GM23338 (cell line): ENCODE measurements around the gene TNFAIP3. TPM values are rescaled to one million over a fixed set of nuclear protein-coding genes. Genes with fewer than 3 reads are reported as not detected.

Source experiments
- ATAC-seq: fragments of 200-7000 bp; cut with Tn5 transposase; 3 replicates; pipeline ENCODE4 v1.9.1; 2020
- DNase-seq: peaks from one replicate; pipeline ENCODE4 v3.0.0-alpha.2; 2015; ENCODE audit warnings: low spot score
- H2AFZ ChIP-seq: fragments of 200-600 bp; sonication (generic); 2 replicates; pipeline ENCODE4 v1.8.0; 2016; ENCODE audit warnings: antibody characterized with exemption, mild to moderate bottlenecking, moderate library complexity
- H3F3A ChIP-seq: fragments of 200-600 bp; sonication (generic); replicated peaks from 2 replicates; pipeline ENCODE4 v1.8.0; 2017; ENCODE audit warnings: antibody characterized with exemption, mixed run types, low read depth
- H3K27ac ChIP-seq: fragments of 200-600 bp; sonication (generic); 2 replicates; pipeline ENCODE4 v1.6.1; 2016; ENCODE audit warnings: low read depth
- H3K27me3 ChIP-seq: fragments of 200-600 bp; sonication (generic); 2 replicates; pipeline ENCODE4 v1.8.0; 2016; ENCODE audit warnings: mild to moderate bottlenecking, mixed run types, moderate library complexity; ENCODE audit not compliant: insufficient read depth
- H3K36me3 ChIP-seq: fragments of 200-600 bp; sonication (generic); 2 replicates; pipeline ENCODE4 v1.8.0; 2016; ENCODE audit warnings: mild to moderate bottlenecking; ENCODE audit not compliant: insufficient read depth
- H3K4me1 ChIP-seq: fragments of 200-600 bp; sonication (generic); 2 replicates; pipeline ENCODE4 v1.8.0; 2016; ENCODE audit warnings: mild to moderate bottlenecking, moderate library complexity; ENCODE audit not compliant: insufficient read depth
- H3K4me2 ChIP-seq: fragments of 200-600 bp; sonication (generic); 2 replicates; pipeline ENCODE4 v1.7.1; 2017; ENCODE audit warnings: mixed run types
- H3K4me3 ChIP-seq: fragments of 200-600 bp; sonication (generic); 2 replicates; pipeline ENCODE4 v1.6.1; 2016; ENCODE audit warnings: mixed run types
- H3K79me2 ChIP-seq: fragments of 200-600 bp; sonication (generic); replicated peaks from 2 replicates; pipeline ENCODE4 v1.8.0; 2017; ENCODE audit warnings: mild to moderate bottlenecking; ENCODE audit not compliant: insufficient read depth
- H3K9me2 ChIP-seq: fragments of 200-600 bp; sonication (generic); 2 replicates; pipeline ENCODE4 v1.8.0; 2017; ENCODE audit not compliant: insufficient read depth
- H4K20me1 ChIP-seq: fragments of 200-600 bp; sonication (generic); replicated peaks from 2 replicates; pipeline ENCODE4 v1.8.0; 2017; ENCODE audit warnings: mild to moderate bottlenecking; ENCODE audit not compliant: insufficient read depth
- H3K27ac Mint-ChIP-seq: 2 replicates; pipeline ENCODE4 v1.8.0; 2020; ENCODE audit warnings: inconsistent platforms, mild to moderate bottlenecking, moderate library complexity, mixed read lengths
- H3K27me3 Mint-ChIP-seq: 3 replicates; pipeline ENCODE4 v1.8.0; 2022; ENCODE audit warnings: low read depth, mild to moderate bottlenecking, moderate library complexity, mixed read lengths, inconsistent platforms; ENCODE audit not compliant: insufficient read depth, poor library complexity
- H3K36me3 Mint-ChIP-seq: 3 replicates; pipeline ENCODE4 v1.8.0; 2021; ENCODE audit warnings: low read depth, mild to moderate bottlenecking, inconsistent platforms, moderate library complexity, mixed read lengths
- H3K4me1 Mint-ChIP-seq: 3 replicates; pipeline ENCODE4 v1.8.0; 2020; ENCODE audit warnings: mild to moderate bottlenecking, inconsistent platforms, mixed read lengths
- H3K4me3 Mint-ChIP-seq: 3 replicates; pipeline ENCODE4 v1.8.0; 2021; ENCODE audit warnings: moderate library complexity, mild to moderate bottlenecking, inconsistent platforms, mixed read lengths
- H3K9me3 Mint-ChIP-seq: 3 replicates; pipeline ENCODE4 v1.8.0; 2020; ENCODE audit warnings: moderate library complexity, mild to moderate bottlenecking, inconsistent platforms, mixed read lengths
- CREB1 ChIP-seq: fragments of 250-450 bp; sonication (Bioruptor Pico); IDR thresholded peaks from 2 replicates; pipeline ENCODE4 v1.5.0; 2020; ENCODE audit warnings: low read depth, mild to moderate bottlenecking, moderate library complexity
- EZH2 ChIP-seq: fragments of 200-600 bp; sonication (generic); IDR thresholded peaks from one replicate; pipeline ENCODE4 v1.8.0; 2017; ENCODE audit warnings: antibody characterized with exemption, mild to moderate bottlenecking, low read depth; ENCODE audit not compliant: unreplicated experiment
- EZH2phosphoT487 ChIP-seq: fragments of 200-600 bp; sonication (generic); IDR thresholded peaks from one replicate; pipeline ENCODE4 v1.8.1; 2018; ENCODE audit warnings: antibody characterized with exemption; ENCODE audit not compliant: unreplicated experiment
- JUNB ChIP-seq: IDR thresholded peaks from one replicate; pipeline ENCODE4 v1.6.1; 2016; ENCODE audit warnings: antibody characterized with exemption; ENCODE audit not compliant: unreplicated experiment
- NANOG ChIP-seq: IDR thresholded peaks from 2 replicates; pipeline ENCODE4 v1.6.1; 2016; ENCODE audit warnings: antibody characterized with exemption, borderline replicate concordance
- STAT1 ChIP-seq: IDR thresholded peaks from one replicate; pipeline ENCODE4 v1.6.1; 2016; ENCODE audit warnings: antibody characterized with exemption; ENCODE audit not compliant: unreplicated experiment
- ZNF331 ChIP-seq: fragments of 250-450 bp; sonication (Bioruptor Pico); IDR thresholded peaks from 2 replicates; pipeline ENCODE4 v1.5.0; 2020; ENCODE audit warnings: low read depth, mild to moderate bottlenecking, moderate library complexity
- polyA plus RNA-seq: library from polyadenylated mRNA; unstranded; fragments of >200 nt; fragmentation: Nextera tagmentation; extraction: Ambion mirVana; gene quantifications from 2 replicates; pipeline ENCODE4 v1.2.1, GENCODE V29; 2016
- total RNA-seq: library from RNA; depleted of rRNA; stranded (reverse); fragments of >200 nt; shearing (Covaris generic); gene quantifications from 2 replicates; pipeline ENCODE4 v1.2.3, GENCODE V29; 2014
- TF ChIP-seq, protein P1 (sequence below): fragments of 250-450 bp; sonication (Bioruptor Pico); IDR thresholded peaks from 2 replicates; pipeline ENCODE4 v1.5.0; 2020; ENCODE audit warnings: mild to moderate bottlenecking, moderate library complexity
- TF ChIP-seq, protein P2 (sequence below): IDR thresholded peaks from 2 replicates; pipeline ENCODE4 v1.6.1; 2016; ENCODE audit warnings: antibody characterized with exemption
- TF ChIP-seq, protein P3 (sequence below): IDR thresholded peaks from one replicate; pipeline ENCODE4 v1.6.1; 2018; ENCODE audit warnings: antibody characterized with exemption; ENCODE audit not compliant: unreplicated experiment

The TNFAIP3 gene
- total and polyA plus RNA-seq, 2 experiments from 2014 or later, result 2.1 to 2.3 TPM

DNA sequence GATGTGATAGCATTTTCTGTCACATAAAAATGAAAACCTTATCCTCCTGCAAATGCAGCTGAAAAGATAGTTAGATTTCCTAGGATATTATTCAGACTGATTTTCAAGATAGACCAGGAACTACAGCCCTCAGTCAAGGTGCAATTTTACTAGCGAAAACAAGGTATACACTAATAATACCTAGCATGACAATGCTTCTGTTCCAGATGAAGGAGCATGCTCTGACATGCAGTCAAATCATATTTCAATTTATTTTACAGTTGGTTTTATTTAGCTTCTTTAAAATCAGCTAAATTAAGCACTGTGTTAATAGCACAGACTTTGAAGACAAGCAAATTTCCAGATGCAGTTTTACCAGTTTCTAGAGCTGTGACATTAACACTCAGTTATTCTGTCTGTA lies 14.2 kb upstream of the TNFAIP3 start:
- H3K4me3 ChIP-seq, result no peak overlapping the region
- no peaks in the 10 kb centered on the region for H3K9me2 ChIP-seq
- H4K20me1 ChIP-seq, result no peaks in the 10 kb centered on the region
- DNase-seq (no peak), ATAC-seq (no peak)
- H3K79me2 ChIP-seq, result no peaks in the 10 kb centered on the region
- no peaks in the 10 kb centered on the region for H3K36me3 ChIP-seq
- H3K4me3 Mint-ChIP-seq, result no peak overlapping the region
- H3K4me1 Mint-ChIP-seq, result no peaks in the 10 kb centered on the region
- no peak overlapping the region for H2AFZ ChIP-seq
- no peaks in the 10 kb centered on the region for H3K9me3 Mint-ChIP-seq
- no peak overlapping the region for H3K27ac Mint-ChIP-seq
- H3K27ac ChIP-seq, result no peak overlapping the region
- TF ChIP-seq, protein P1, sequence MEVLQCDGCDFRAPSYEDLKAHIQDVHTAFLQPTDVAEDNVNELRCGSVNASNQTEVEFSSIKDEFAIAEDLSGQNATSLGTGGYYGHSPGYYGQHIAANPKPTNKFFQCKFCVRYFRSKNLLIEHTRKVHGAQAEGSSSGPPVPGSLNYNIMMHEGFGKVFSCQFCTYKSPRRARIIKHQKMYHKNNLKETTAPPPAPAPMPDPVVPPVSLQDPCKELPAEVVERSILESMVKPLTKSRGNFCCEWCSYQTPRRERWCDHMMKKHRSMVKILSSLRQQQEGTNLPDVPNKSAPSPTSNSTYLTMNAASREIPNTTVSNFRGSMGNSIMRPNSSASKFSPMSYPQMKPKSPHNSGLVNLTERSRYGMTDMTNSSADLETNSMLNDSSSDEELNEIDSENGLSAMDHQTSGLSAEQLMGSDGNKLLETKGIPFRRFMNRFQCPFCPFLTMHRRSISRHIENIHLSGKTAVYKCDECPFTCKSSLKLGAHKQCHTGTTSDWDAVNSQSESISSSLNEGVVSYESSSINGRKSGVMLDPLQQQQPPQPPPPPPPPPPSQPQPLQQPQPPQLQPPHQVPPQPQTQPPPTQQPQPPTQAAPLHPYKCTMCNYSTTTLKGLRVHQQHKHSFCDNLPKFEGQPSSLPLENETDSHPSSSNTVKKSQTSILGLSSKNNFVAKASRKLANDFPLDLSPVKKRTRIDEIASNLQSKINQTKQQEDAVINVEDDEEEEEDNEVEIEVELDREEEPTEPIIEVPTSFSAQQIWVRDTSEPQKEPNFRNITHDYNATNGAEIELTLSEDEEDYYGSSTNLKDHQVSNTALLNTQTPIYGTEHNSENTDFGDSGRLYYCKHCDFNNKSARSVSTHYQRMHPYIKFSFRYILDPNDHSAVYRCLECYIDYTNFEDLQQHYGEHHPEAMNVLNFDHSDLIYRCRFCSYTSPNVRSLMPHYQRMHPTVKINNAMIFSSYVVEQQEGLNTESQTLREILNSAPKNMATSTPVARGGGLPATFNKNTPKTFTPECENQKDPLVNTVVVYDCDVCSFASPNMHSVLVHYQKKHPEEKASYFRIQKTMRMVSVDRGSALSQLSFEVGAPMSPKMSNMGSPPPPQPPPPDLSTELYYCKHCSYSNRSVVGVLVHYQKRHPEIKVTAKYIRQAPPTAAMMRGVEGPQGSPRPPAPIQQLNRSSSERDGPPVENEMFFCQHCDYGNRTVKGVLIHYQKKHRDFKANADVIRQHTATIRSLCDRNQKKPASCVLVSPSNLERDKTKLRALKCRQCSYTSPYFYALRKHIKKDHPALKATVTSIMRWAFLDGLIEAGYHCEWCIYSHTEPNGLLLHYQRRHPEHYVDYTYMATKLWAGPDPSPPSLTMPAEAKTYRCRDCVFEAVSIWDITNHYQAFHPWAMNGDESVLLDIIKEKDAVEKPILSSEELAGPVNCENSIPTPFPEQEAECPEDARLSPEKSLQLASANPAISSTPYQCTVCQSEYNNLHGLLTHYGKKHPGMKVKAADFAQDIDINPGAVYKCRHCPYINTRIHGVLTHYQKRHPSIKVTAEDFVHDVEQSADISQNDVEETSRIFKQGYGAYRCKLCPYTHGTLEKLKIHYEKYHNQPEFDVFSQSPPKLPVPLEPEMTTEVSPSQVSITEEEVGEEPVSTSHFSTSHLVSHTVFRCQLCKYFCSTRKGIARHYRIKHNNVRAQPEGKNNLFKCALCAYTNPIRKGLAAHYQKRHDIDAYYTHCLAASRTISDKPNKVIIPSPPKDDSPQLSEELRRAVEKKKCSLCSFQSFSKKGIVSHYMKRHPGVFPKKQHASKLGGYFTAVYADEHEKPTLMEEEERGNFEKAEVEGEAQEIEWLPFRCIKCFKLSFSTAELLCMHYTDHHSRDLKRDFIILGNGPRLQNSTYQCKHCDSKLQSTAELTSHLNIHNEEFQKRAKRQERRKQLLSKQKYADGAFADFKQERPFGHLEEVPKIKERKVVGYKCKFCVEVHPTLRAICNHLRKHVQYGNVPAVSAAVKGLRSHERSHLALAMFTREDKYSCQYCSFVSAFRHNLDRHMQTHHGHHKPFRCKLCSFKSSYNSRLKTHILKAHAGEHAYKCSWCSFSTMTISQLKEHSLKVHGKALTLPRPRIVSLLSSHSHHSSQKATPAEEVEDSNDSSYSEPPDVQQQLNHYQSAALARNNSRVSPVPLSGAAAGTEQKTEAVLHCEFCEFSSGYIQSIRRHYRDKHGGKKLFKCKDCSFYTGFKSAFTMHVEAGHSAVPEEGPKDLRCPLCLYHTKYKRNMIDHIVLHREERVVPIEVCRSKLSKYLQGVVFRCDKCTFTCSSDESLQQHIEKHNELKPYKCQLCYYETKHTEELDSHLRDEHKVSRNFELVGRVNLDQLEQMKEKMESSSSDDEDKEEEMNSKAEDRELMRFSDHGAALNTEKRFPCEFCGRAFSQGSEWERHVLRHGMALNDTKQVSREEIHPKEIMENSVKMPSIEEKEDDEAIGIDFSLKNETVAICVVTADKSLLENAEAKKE (CRISPR knock-in tag), result no peak
- no peak for TF ChIP-seq STAT1
- TF ChIP-seq NANOG, result no peak
- TF ChIP-seq JUNB, result no peak
- TF ChIP-seq CREB1 (CRISPR knock-in tag), result no peak
- TF ChIP-seq EZH2, result no peak
- TF ChIP-seq ZNF331 (CRISPR knock-in tag), result no peak
- TF ChIP-seq EZH2phosphoT487, result no peak
- TF ChIP-seq, protein P2, sequence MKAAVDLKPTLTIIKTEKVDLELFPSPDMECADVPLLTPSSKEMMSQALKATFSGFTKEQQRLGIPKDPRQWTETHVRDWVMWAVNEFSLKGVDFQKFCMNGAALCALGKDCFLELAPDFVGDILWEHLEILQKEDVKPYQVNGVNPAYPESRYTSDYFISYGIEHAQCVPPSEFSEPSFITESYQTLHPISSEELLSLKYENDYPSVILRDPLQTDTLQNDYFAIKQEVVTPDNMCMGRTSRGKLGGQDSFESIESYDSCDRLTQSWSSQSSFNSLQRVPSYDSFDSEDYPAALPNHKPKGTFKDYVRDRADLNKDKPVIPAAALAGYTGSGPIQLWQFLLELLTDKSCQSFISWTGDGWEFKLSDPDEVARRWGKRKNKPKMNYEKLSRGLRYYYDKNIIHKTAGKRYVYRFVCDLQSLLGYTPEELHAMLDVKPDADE, result no peak
- TF ChIP-seq, protein P3, sequence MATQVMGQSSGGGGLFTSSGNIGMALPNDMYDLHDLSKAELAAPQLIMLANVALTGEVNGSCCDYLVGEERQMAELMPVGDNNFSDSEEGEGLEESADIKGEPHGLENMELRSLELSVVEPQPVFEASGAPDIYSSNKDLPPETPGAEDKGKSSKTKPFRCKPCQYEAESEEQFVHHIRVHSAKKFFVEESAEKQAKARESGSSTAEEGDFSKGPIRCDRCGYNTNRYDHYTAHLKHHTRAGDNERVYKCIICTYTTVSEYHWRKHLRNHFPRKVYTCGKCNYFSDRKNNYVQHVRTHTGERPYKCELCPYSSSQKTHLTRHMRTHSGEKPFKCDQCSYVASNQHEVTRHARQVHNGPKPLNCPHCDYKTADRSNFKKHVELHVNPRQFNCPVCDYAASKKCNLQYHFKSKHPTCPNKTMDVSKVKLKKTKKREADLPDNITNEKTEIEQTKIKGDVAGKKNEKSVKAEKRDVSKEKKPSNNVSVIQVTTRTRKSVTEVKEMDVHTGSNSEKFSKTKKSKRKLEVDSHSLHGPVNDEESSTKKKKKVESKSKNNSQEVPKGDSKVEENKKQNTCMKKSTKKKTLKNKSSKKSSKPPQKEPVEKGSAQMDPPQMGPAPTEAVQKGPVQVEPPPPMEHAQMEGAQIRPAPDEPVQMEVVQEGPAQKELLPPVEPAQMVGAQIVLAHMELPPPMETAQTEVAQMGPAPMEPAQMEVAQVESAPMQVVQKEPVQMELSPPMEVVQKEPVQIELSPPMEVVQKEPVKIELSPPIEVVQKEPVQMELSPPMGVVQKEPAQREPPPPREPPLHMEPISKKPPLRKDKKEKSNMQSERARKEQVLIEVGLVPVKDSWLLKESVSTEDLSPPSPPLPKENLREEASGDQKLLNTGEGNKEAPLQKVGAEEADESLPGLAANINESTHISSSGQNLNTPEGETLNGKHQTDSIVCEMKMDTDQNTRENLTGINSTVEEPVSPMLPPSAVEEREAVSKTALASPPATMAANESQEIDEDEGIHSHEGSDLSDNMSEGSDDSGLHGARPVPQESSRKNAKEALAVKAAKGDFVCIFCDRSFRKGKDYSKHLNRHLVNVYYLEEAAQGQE, result no peak
- no peaks in the 10 kb centered on the region for H3F3A ChIP-seq
- H3K4me1 ChIP-seq, result no peaks in the 10 kb centered on the region; the same call in 1 of the 2 replicates
- H3K27me3 Mint-ChIP-seq, result peaks cover 5% of the 10 kb centered on the region
- H3K36me3 Mint-ChIP-seq, result no peaks in the 10 kb centered on the region
- no peak overlapping the region for H3K4me2 ChIP-seq
- no peaks in the 10 kb centered on the region for H3K27me3 ChIP-seq
